GDM1 (cell line): ENCODE measurements around the gene NACA.

Experiments used
- DNase-seq: peaks from one replicate; lab custom pipeline; 2025; lab: John Stamatoyannopoulos, UW

Gene NACA

DNA sequence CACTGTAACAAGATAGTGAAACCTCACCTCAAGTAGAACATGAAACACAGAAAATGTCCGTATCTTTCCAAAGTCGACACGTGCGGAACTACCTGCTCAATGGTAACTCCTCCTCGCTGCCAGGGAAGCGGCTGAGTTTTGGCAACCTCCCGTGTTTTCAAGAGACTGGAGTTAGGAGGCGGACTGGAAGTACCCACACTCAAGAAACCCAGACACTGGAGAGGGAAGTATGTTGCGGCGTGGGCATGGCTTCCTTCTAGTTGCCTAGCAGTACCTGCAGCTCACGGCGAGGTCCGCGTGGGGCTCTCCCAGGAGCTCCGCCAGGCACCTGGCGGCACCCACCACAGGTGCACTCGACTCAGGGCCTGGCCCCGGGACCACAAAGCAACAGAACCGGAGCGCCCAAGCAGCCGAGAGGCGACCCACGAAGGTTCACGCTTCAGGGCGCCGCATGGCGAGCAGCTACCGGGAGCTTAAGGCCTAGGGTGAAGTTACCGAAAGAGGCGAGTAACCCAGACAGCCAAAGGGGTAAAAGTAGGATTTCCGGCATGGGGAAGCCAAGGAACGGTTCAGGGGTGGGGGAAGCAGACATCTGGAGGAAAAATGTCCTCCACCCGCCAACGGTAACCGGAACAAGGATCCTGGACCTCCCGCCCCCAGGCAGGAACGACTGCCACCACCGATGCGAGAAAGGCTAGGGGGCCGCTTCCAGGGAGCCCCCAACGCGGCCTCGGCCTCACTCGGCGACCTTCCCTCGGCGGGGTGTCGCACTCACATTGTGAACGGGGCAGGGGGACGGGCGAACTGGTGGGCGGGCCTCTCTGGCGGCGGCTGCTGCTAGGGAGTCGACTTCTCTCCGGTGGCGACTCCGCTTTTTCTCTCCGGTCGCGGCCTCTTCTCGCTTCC, 37.6 kb downstream of the NACA start:
- DNase-seq = peak; percentile 8

DNA sequence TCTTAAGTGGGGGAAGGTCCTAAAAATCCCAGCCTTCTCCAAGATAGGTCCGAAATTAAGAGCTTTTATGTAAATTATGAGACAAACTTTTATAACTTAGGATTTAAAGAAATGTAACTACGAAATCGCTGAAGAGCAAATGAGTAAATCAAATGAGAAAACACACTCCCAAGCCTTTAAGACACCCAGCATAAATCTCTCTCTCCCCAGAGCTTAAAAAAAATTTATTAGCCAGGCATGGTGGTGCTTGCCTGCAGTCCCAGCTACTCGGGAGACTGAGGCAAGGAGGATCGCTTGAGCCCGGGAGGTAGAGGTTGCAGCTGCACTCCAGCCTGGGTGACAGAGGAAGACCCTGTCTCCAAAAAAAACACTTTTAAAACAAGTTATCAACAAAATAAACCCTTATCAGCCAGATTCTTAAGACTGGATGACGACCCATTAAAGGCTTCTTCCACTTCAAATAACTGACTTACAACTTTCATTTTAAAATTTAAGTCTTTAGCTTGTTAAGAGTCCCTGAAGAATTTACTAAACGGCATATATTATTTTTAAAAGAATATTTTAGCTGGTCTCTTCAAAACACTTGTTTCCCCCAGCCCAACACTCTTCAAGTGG, 40.2 kb downstream of the NACA start:
- DNase-seq = no peak

DNA sequence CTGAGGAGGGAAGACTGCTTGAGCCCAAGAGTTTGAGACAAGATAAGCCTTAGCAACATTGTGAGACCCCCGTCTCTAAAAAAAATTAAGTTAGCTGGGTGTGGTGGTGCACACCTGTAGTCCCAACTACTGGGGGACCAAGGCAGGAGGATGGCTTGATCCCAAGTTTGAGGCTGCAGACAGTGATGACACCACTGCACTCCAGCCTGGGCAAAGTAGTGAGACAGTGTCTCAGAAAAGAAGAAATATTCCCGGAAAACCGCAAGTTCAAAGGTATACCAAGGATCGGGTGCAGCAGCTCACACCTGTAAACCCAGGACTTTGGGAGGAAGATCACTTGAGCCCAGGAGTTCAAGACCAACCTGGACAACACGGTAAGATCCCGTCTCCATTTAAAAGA, 42.8 kb downstream of the NACA start:
- DNase-seq = no peak

DNA sequence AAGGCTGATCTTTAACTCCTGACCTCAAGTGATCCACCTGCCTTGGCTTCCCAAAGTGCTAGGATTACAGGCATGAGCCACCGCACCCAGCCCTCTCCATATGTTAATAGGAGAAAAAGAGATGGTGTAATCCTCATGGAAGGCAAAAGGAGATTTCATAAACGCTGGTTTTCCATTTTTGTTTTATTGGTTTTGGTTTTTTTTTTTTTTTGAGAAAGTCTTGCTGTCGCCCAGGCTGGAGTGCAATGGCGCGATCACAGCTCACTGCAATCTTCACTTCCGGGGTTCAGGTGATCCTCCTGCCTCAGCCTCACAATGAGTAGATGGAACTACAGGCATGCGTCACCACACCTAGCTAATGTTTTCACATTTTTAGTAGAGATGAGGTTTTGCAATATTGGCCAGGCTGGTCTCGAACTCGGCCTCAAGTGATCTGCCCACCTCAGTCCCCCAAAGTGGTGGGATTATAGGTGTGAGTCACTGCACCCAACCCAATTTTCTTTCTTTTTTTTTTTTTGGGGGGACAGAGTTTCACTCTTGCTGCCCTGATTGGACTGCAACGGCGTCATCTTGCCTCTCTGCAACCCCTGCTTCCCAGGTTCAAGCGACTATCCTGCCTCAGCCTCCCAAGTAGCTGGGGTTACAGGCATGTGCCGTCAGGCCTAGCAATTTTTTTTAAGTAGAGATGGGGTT, 45.1 kb downstream of the NACA start:
- no peak for DNase-seq

DNA sequence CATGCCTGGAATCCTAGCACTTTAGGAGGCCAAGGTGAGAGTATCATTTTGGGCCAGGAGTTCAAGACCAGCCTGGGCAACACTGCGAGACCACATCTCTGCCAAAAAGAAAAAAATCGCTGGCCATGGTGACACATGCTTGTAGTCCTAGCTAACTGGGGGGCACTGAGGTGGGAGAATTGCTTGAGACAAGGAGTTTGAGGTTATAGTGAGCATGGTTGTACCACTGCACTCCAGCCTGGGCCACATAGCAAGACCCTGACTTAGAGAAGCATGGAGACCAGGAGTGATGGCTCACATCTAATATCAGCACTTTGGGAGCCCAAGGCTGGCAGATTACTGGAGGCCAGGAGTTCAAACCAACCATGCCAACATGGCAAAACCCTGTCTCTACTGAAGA, 46.2 kb downstream of the NACA start:
- no peak for DNase-seq

DNA sequence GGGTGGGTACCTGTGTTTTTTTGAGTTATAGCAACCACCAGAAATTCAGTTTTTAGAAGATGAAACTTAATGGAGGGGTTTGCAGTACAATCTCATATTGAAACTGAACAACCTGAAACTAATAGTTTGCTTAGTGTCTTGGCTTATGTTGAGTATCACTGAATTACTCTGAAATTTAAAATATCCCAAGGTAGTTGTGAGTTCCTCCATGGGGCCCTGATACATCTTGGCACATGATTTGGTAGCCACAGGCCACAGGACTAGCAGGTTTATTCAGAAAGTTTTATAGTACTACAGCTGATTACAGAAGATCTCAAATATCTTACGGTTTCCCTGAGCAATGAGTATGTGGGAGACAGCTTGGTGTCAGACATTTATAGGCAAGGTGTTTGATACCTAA, 47.4 kb downstream of the NACA start:
- DNase-seq = no peak

DNA sequence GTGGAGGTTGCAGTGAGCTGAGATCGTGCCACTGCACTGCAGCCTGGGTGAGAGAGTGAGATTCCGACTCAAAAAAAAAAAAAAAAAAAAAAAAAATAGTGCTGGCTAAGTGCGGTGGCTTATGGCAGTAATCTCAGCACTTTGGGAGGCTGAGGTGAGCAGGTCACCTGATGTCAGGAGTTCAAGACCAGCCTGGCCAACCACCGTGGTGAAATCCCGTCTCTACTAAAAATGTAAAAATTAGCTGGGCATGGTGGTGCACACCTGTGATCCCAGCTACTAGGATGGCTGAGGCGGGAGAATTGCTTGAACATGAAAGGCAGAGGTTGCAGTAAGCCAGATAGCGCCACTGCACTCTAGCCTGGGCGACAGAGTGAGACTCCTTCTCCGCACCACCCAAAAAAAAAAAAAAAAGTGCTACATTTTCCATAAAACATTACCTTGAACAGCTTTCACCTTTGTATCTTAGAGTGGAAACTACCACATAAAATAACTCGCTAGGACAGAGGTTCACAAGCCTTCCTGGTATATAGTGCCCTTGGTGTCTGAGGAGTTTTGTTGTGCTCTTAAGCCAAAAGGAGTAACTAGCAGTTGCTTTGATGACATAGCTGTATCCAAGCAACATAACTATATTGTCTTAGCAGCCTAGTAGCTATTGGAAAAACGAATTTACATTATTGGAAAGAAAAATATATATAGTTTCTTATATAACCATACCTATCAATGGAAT, 48.1 kb downstream of the NACA start:
- DNase-seq = no peak

DNA sequence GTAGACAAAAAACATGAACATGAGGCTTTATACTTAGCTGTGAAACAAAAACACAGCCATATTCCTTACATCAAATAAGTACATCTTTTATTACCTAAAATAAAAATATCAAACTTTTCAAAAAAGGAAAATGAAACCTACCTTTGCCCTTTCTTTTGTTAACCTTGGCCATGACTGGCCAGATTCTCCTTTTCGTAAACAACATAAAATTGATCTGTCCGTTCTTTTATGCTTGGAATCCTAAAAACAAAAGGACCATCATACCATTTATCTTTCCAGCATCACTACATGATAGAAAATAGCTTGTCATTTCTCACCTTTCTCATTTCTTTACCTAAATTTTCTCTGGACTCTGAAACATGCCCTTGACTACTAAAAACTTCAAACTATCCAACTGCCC, 53.5 kb downstream of the NACA start:
- DNase-seq = no peak

DNA sequence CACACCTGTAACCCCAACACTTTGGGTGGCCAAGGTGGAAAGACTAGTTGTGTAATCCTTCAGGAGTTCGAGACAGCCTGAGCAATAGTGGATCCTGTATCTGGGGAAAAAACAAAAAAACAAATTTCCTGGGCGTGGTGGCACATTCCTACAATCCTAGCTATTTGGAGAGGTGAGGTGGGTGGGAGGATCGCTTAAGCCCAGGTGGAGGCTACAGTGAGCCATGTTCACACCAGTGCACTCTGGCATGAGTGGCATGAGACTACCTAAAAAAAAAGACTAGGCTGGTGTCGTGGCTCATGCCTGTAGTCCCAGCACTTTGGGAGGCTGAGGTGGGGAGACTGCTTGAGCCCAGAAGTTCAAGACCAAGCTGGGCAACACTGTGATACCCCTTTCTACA, 54.3 kb downstream of the NACA start:
- DNase-seq = no peak

DNA sequence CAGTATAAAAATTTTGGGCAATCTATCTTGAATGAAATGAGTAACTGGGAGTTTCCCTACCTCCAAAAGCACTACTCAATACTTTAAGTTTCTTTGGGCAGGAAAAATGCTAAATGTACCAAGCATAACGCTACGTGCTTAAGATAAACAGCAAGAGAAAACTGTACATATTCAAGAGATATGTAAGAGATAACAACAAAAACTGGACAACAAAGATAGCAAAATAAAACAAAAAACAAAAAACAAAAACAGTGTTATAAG, 57.0 kb downstream of the NACA start:
- DNase-seq = no peak
